Esophagus muscularis mucosa (tissue), 4 donors: Measurements from ENCODE around the gene ABCB7.

Experiments
- CTCF ChIP-seq, 3 experiments: fragments of 200-600 bp in 2 of 3; fragments of 450-650 bp in 1 of 3; sonication (generic) in 2 of 3; IDR thresholded peaks; one replicate each; pipeline ENCODE4 v1.5.1; 2017 to 2019; ENCODE audit warnings: antibody characterized with exemption in 3 of 3, mild to moderate bottlenecking in 2 of 3, moderate library complexity in 1 of 3
- EP300 ChIP-seq: sonication (generic); formaldehyde crosslinking; IDR thresholded peaks from one replicate; pipeline ENCODE4 v1.6.1; 2017; ENCODE audit warnings: antibody characterized with exemption
- POLR2A ChIP-seq: fragments of 450-650 bp; IDR thresholded peaks from one replicate; pipeline ENCODE4 v1.6.1; 2017; ENCODE audit warnings: antibody characterized with exemption, moderate library complexity, mild to moderate bottlenecking, low read depth
- POLR2AphosphoS5 ChIP-seq, 2 donors: sonication (generic); formaldehyde crosslinking; IDR thresholded peaks; one replicate each; pipeline ENCODE4 v1.6.1; 2017; ENCODE audit warnings: antibody characterized with exemption in 2 of 2

DNA sequence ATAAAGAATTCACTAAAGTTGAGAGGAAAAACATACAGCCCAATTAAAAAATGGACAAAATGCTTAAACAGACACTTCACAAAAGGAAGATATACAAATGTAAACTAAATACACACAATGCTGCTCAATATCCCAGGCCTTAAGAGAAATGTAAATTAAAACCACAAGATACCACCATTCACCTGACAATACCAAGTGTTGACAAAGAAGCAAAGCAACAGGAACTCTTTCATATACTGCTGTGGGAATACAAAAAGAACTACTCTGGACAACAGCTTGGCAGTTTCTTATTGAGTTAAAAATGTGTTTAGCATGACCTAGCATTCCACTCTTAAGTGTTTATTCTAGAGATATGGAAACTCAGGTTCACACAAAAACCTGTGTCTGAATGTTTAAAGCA, 71.3 kb downstream of the ABCB7 start:
- TF ChIP-seq CTCF (IDR thresholded peaks at IDR 0.05) (no peak), POLR2A (no peak), POLR2AphosphoS5 (IDR thresholded peaks at IDR 0.05) (no peak), EP300 (no peak)
